Astrocyte of the spinal cord (primary cell): ENCODE results near the gene ARHGDIG.

Source experiments
- DNase-seq: peaks from one replicate; pipeline ENCODE4 v3.0.0; 2011; ENCODE audit warnings: low read depth, low spot score
- H3K4me3 ChIP-seq: 2 replicates; pipeline ENCODE4 v1.5.1; 2011; ENCODE audit warnings: low read depth, mild to moderate bottlenecking, low read length, moderate library complexity
- in situ Hi-C: cut with HindIII; loops from 2 replicates; pipeline ENCODE4 v1.10.0; 2017; ENCODE audit warnings: low sequenced_read_pairs
- TF ChIP-seq, protein P1 (sequence below): IDR thresholded peaks from 2 replicates; pipeline ENCODE4 v1.5.1; 2012; ENCODE audit warnings: low read depth, mild to moderate bottlenecking, low read length, inconsistent platforms

ARHGDIG gene

GRCh38 chr16:287981-288920 lies 7.9 kb downstream of the ARHGDIG start:
- in situ Hi-C loops = no loop called here
- H3K4me3 ChIP-seq = no peak overlapping the region
- TF ChIP-seq, protein P1, sequence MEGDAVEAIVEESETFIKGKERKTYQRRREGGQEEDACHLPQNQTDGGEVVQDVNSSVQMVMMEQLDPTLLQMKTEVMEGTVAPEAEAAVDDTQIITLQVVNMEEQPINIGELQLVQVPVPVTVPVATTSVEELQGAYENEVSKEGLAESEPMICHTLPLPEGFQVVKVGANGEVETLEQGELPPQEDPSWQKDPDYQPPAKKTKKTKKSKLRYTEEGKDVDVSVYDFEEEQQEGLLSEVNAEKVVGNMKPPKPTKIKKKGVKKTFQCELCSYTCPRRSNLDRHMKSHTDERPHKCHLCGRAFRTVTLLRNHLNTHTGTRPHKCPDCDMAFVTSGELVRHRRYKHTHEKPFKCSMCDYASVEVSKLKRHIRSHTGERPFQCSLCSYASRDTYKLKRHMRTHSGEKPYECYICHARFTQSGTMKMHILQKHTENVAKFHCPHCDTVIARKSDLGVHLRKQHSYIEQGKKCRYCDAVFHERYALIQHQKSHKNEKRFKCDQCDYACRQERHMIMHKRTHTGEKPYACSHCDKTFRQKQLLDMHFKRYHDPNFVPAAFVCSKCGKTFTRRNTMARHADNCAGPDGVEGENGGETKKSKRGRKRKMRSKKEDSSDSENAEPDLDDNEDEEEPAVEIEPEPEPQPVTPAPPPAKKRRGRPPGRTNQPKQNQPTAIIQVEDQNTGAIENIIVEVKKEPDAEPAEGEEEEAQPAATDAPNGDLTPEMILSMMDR = no peak
- no peak for DNase-seq

- H3K4me3 ChIP-seq = no peak overlapping the region
- in situ Hi-C loops = no loop called here
- no peak for DNase-seq
- TF ChIP-seq, protein P1 = no peak
Measured at GRCh38 chr16:289395-289997, 9.1 kb downstream of the ARHGDIG start.

DNA sequence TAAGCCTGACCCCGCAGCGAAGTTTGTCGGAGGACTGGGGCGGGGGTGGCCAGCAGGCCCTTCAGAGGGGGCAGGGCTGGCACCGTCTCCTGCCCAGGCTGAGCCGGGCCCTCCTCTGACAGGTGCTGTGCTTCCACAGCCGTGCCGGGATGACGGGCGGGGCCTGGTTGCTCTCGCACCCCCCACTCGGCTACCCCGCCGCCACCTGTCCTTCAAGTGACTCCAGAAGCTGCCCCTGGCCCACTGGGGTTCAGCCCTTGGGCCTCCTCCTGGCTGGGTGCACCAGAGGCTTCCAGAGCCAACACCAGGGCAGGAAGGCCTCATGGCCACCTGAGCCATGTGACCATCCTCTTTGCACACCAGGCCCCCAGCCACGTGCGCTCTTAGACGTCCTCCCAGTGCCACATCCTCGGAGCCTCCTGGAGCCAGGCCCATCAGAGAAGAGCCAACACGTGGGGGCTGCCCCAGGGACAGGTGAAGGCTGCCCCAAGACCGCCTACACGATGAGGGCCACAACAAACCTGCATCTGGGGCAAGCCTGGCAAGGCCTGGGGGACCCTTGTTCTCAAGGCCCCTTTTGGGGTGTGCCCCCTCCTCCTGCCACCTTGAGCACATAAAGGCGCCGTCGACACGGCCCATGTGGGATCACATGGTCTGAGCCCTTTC lies 9.8 kb downstream of the ARHGDIG start:
- no peak for DNase-seq
- H3K4me3 ChIP-seq = no peak overlapping the region
- in situ Hi-C loops = no loop called here
- TF ChIP-seq, protein P1 = no peak

DNA sequence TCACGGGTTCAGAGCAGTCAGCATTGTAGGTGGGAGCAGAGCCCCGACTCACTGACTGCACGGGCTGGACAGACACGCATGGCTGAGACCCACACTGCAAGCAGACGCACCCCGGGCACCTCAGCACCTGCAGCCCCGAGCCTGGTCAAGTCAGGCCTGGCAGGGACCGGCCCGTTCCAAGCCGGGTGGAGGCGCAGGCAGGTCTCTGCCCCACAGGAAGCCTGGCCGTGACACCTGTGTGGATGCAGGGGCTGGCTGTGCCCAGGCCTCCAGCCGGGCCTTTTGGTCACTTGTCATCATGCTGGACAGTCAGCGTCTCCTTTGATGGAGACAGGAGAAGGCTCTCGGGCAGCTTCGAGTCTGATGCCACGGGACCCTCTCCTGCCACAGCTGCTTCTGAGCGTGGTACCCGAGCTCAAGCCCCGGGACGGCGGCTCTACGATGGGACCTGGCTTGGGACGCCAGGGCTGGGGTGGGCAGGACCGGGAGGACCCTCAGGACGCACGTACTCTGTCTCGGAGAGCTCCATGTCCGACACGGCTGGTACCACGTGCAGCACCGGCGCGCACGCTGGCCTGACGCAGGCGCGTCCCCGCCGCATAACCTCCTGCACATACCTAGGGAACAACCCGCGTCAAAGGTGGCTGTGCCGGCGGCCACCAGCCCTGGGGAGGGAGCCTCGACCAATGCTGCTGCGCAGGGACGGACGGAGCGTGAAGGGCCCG lies 10.5 kb downstream of the ARHGDIG start:
- H3K4me3 ChIP-seq = no peak overlapping the region
- TF ChIP-seq, protein P1 = no peak
- no peak for DNase-seq
- in situ Hi-C loops = no loop called here

GRCh38 chr16:291539-291938 lies 11.1 kb downstream of the ARHGDIG start:
- no peak overlapping the region for H3K4me3 ChIP-seq
- no peak for DNase-seq
- in situ Hi-C loops = no loop called here
- TF ChIP-seq, protein P1 = no peak
